GM23338 (cell line): ENCODE results near the gene BPIFB2. TPM values are rescaled to one million over a fixed set of nuclear protein-coding genes. Genes with fewer than 3 reads are reported as not detected.

Experiments used
- ATAC-seq: fragments of 200-7000 bp; cut with Tn5 transposase; 3 replicates; pipeline ENCODE4 v1.9.1; 2020
- DNase-seq: peaks from one replicate; pipeline ENCODE4 v3.0.0-alpha.2; 2015; ENCODE audit warnings: low spot score
- H2AFZ ChIP-seq: fragments of 200-600 bp; sonication (generic); 2 replicates; pipeline ENCODE4 v1.8.0; 2016; ENCODE audit warnings: antibody characterized with exemption, mild to moderate bottlenecking, moderate library complexity
- H3F3A ChIP-seq: fragments of 200-600 bp; sonication (generic); replicated peaks from 2 replicates; pipeline ENCODE4 v1.8.0; 2017; ENCODE audit warnings: antibody characterized with exemption, mixed run types, low read depth
- H3K27ac ChIP-seq: fragments of 200-600 bp; sonication (generic); 2 replicates; pipeline ENCODE4 v1.6.1; 2016; ENCODE audit warnings: low read depth
- H3K27me3 ChIP-seq: fragments of 200-600 bp; sonication (generic); 2 replicates; pipeline ENCODE4 v1.8.0; 2016; ENCODE audit warnings: mild to moderate bottlenecking, mixed run types, moderate library complexity; ENCODE audit not compliant: insufficient read depth
- H3K36me3 ChIP-seq: fragments of 200-600 bp; sonication (generic); 2 replicates; pipeline ENCODE4 v1.8.0; 2016; ENCODE audit warnings: mild to moderate bottlenecking; ENCODE audit not compliant: insufficient read depth
- H3K4me1 ChIP-seq: fragments of 200-600 bp; sonication (generic); 2 replicates; pipeline ENCODE4 v1.8.0; 2016; ENCODE audit warnings: mild to moderate bottlenecking, moderate library complexity; ENCODE audit not compliant: insufficient read depth
- H3K4me2 ChIP-seq: fragments of 200-600 bp; sonication (generic); 2 replicates; pipeline ENCODE4 v1.7.1; 2017; ENCODE audit warnings: mixed run types
- H3K4me3 ChIP-seq: fragments of 200-600 bp; sonication (generic); 2 replicates; pipeline ENCODE4 v1.6.1; 2016; ENCODE audit warnings: mixed run types
- H3K79me2 ChIP-seq: fragments of 200-600 bp; sonication (generic); replicated peaks from 2 replicates; pipeline ENCODE4 v1.8.0; 2017; ENCODE audit warnings: mild to moderate bottlenecking; ENCODE audit not compliant: insufficient read depth
- H3K9me2 ChIP-seq: fragments of 200-600 bp; sonication (generic); 2 replicates; pipeline ENCODE4 v1.8.0; 2017; ENCODE audit not compliant: insufficient read depth
- H4K20me1 ChIP-seq: fragments of 200-600 bp; sonication (generic); replicated peaks from 2 replicates; pipeline ENCODE4 v1.8.0; 2017; ENCODE audit warnings: mild to moderate bottlenecking; ENCODE audit not compliant: insufficient read depth
- H3K27ac Mint-ChIP-seq: 2 replicates; pipeline ENCODE4 v1.8.0; 2020; ENCODE audit warnings: inconsistent platforms, mild to moderate bottlenecking, moderate library complexity, mixed read lengths
- H3K27me3 Mint-ChIP-seq: 3 replicates; pipeline ENCODE4 v1.8.0; 2022; ENCODE audit warnings: low read depth, mild to moderate bottlenecking, moderate library complexity, mixed read lengths, inconsistent platforms; ENCODE audit not compliant: insufficient read depth, poor library complexity
- H3K36me3 Mint-ChIP-seq: 3 replicates; pipeline ENCODE4 v1.8.0; 2021; ENCODE audit warnings: low read depth, mild to moderate bottlenecking, inconsistent platforms, moderate library complexity, mixed read lengths
- H3K4me1 Mint-ChIP-seq: 3 replicates; pipeline ENCODE4 v1.8.0; 2020; ENCODE audit warnings: mild to moderate bottlenecking, inconsistent platforms, mixed read lengths
- H3K4me3 Mint-ChIP-seq: 3 replicates; pipeline ENCODE4 v1.8.0; 2021; ENCODE audit warnings: moderate library complexity, mild to moderate bottlenecking, inconsistent platforms, mixed read lengths
- H3K9me3 Mint-ChIP-seq: 3 replicates; pipeline ENCODE4 v1.8.0; 2020; ENCODE audit warnings: moderate library complexity, mild to moderate bottlenecking, inconsistent platforms, mixed read lengths
- CREB1 ChIP-seq: fragments of 250-450 bp; sonication (Bioruptor Pico); IDR thresholded peaks from 2 replicates; pipeline ENCODE4 v1.5.0; 2020; ENCODE audit warnings: low read depth, mild to moderate bottlenecking, moderate library complexity
- EZH2 ChIP-seq: fragments of 200-600 bp; sonication (generic); IDR thresholded peaks from one replicate; pipeline ENCODE4 v1.8.0; 2017; ENCODE audit warnings: antibody characterized with exemption, mild to moderate bottlenecking, low read depth; ENCODE audit not compliant: unreplicated experiment
- EZH2phosphoT487 ChIP-seq: fragments of 200-600 bp; sonication (generic); IDR thresholded peaks from one replicate; pipeline ENCODE4 v1.8.1; 2018; ENCODE audit warnings: antibody characterized with exemption; ENCODE audit not compliant: unreplicated experiment
- JUNB ChIP-seq: IDR thresholded peaks from one replicate; pipeline ENCODE4 v1.6.1; 2016; ENCODE audit warnings: antibody characterized with exemption; ENCODE audit not compliant: unreplicated experiment
- NANOG ChIP-seq: IDR thresholded peaks from 2 replicates; pipeline ENCODE4 v1.6.1; 2016; ENCODE audit warnings: antibody characterized with exemption, borderline replicate concordance
- POLR2AphosphoS5 ChIP-seq: IDR thresholded peaks from 2 replicates; pipeline ENCODE4 v1.6.1; 2016; ENCODE audit warnings: antibody characterized with exemption, low read depth
- STAT1 ChIP-seq: IDR thresholded peaks from one replicate; pipeline ENCODE4 v1.6.1; 2016; ENCODE audit warnings: antibody characterized with exemption; ENCODE audit not compliant: unreplicated experiment
- ZNF114 ChIP-seq: fragments of 250-450 bp; sonication (Bioruptor Pico); IDR thresholded peaks from 2 replicates; pipeline ENCODE4 v1.5.0; 2020; ENCODE audit warnings: mild to moderate bottlenecking, moderate library complexity
- ZNF331 ChIP-seq: fragments of 250-450 bp; sonication (Bioruptor Pico); IDR thresholded peaks from 2 replicates; pipeline ENCODE4 v1.5.0; 2020; ENCODE audit warnings: low read depth, mild to moderate bottlenecking, moderate library complexity
- polyA plus RNA-seq: library from polyadenylated mRNA; unstranded; fragments of >200 nt; fragmentation: Nextera tagmentation; extraction: Ambion mirVana; gene quantifications from 2 replicates; pipeline ENCODE4 v1.2.1, GENCODE V29; 2016
- total RNA-seq: library from RNA; depleted of rRNA; stranded (reverse); fragments of >200 nt; shearing (Covaris generic); gene quantifications from 2 replicates; pipeline ENCODE4 v1.2.3, GENCODE V29; 2014
- TF ChIP-seq, protein P1 (sequence below): IDR thresholded peaks from 2 replicates; pipeline ENCODE4 v1.6.1; 2016; ENCODE audit warnings: antibody characterized with exemption
- TF ChIP-seq, protein P2 (sequence below), 2 experiments: fragments of 200-600 bp in 1 of 2; sonication (generic) in 1 of 2; conservative IDR thresholded peaks; 2 replicates each; pipeline versions ENCODE4 v1.5.1 to v1.6.1; 2016 to 2017; ENCODE audit warnings: antibody characterized with exemption in 2 of 2, low read depth in 2 of 2, mild to moderate bottlenecking in 2 of 2, moderate library complexity in 1 of 2
- TF ChIP-seq, protein P3 (sequence below): fragments of 250-450 bp; sonication (Bioruptor Pico); IDR thresholded peaks from 2 replicates; pipeline ENCODE4 v1.5.0; 2020; ENCODE audit warnings: mild to moderate bottlenecking, moderate library complexity
- TF ChIP-seq, protein P4 (sequence below): IDR thresholded peaks from one replicate; pipeline ENCODE4 v1.6.1; 2018; ENCODE audit warnings: antibody characterized with exemption; ENCODE audit not compliant: unreplicated experiment

Gene BPIFB2
- total and polyA plus RNA-seq, 2 experiments from 2014 or later: not detected

DNA sequence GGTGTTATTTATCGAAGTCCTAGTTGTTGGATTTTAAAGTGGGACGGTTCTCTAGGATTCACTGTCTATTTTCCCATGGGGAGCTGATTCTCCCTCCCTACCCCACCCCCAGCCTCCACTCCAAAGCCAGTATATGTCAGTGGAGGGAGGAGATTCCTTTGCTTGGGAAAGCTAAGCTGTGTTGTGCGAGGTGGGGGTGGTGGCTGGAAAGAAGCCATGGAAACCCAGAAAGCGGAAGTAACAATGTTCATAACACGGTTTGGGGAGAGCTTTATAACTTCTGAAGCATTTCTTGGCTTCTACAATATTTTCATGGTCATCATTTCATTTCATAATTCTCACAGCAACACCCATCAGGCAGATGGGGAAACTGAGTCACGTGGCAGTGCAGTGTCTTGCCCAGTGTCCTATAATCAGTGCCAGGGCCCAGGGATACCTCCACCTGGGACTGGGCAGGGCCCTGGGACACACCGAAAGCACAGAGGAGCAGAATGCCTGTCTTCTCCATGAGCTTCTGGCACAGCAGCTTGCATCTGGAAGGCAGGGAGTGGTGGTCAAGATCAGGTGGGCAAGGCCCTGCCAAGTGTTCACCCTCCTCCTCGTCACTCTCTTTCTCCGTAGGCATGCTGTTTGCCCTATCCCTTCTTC, 7.8 kb upstream of the BPIFB2 start:
- no peak for DNase-seq
- H2AFZ ChIP-seq: no peak overlapping the region
- no peaks in the 10 kb centered on the region for H3K9me3 Mint-ChIP-seq
- H3K27ac ChIP-seq: no peak overlapping the region
- no peaks in the 10 kb centered on the region for H3K36me3 ChIP-seq
- no peaks in the 10 kb centered on the region; the same call in 1 of the 2 replicates for H3K9me2 ChIP-seq
- H3K36me3 Mint-ChIP-seq: no peaks in the 10 kb centered on the region
- no peaks in the 10 kb centered on the region for H3K4me1 ChIP-seq
- H3K4me2 ChIP-seq: no peak overlapping the region
- H3K27ac Mint-ChIP-seq: no peak overlapping the region
- no peak overlapping the region for H3K4me3 Mint-ChIP-seq
- TF ChIP-seq ZNF331 (no peak), STAT1 (no peak), EZH2 (no peak), ZNF114 (CRISPR knock-in tag) (no peak), CREB1 (CRISPR knock-in tag) (no peak), EZH2phosphoT487 (no peak), NANOG (no peak), POLR2AphosphoS5 (no peak), JUNB (no peak)
- TF ChIP-seq, protein P1, sequence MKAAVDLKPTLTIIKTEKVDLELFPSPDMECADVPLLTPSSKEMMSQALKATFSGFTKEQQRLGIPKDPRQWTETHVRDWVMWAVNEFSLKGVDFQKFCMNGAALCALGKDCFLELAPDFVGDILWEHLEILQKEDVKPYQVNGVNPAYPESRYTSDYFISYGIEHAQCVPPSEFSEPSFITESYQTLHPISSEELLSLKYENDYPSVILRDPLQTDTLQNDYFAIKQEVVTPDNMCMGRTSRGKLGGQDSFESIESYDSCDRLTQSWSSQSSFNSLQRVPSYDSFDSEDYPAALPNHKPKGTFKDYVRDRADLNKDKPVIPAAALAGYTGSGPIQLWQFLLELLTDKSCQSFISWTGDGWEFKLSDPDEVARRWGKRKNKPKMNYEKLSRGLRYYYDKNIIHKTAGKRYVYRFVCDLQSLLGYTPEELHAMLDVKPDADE: no peak
- TF ChIP-seq, protein P2, sequence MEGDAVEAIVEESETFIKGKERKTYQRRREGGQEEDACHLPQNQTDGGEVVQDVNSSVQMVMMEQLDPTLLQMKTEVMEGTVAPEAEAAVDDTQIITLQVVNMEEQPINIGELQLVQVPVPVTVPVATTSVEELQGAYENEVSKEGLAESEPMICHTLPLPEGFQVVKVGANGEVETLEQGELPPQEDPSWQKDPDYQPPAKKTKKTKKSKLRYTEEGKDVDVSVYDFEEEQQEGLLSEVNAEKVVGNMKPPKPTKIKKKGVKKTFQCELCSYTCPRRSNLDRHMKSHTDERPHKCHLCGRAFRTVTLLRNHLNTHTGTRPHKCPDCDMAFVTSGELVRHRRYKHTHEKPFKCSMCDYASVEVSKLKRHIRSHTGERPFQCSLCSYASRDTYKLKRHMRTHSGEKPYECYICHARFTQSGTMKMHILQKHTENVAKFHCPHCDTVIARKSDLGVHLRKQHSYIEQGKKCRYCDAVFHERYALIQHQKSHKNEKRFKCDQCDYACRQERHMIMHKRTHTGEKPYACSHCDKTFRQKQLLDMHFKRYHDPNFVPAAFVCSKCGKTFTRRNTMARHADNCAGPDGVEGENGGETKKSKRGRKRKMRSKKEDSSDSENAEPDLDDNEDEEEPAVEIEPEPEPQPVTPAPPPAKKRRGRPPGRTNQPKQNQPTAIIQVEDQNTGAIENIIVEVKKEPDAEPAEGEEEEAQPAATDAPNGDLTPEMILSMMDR (conservative IDR thresholded peaks at IDR 0.05; ENCODE audit: low read depth in 2 of 2): no peak
- TF ChIP-seq, protein P3, sequence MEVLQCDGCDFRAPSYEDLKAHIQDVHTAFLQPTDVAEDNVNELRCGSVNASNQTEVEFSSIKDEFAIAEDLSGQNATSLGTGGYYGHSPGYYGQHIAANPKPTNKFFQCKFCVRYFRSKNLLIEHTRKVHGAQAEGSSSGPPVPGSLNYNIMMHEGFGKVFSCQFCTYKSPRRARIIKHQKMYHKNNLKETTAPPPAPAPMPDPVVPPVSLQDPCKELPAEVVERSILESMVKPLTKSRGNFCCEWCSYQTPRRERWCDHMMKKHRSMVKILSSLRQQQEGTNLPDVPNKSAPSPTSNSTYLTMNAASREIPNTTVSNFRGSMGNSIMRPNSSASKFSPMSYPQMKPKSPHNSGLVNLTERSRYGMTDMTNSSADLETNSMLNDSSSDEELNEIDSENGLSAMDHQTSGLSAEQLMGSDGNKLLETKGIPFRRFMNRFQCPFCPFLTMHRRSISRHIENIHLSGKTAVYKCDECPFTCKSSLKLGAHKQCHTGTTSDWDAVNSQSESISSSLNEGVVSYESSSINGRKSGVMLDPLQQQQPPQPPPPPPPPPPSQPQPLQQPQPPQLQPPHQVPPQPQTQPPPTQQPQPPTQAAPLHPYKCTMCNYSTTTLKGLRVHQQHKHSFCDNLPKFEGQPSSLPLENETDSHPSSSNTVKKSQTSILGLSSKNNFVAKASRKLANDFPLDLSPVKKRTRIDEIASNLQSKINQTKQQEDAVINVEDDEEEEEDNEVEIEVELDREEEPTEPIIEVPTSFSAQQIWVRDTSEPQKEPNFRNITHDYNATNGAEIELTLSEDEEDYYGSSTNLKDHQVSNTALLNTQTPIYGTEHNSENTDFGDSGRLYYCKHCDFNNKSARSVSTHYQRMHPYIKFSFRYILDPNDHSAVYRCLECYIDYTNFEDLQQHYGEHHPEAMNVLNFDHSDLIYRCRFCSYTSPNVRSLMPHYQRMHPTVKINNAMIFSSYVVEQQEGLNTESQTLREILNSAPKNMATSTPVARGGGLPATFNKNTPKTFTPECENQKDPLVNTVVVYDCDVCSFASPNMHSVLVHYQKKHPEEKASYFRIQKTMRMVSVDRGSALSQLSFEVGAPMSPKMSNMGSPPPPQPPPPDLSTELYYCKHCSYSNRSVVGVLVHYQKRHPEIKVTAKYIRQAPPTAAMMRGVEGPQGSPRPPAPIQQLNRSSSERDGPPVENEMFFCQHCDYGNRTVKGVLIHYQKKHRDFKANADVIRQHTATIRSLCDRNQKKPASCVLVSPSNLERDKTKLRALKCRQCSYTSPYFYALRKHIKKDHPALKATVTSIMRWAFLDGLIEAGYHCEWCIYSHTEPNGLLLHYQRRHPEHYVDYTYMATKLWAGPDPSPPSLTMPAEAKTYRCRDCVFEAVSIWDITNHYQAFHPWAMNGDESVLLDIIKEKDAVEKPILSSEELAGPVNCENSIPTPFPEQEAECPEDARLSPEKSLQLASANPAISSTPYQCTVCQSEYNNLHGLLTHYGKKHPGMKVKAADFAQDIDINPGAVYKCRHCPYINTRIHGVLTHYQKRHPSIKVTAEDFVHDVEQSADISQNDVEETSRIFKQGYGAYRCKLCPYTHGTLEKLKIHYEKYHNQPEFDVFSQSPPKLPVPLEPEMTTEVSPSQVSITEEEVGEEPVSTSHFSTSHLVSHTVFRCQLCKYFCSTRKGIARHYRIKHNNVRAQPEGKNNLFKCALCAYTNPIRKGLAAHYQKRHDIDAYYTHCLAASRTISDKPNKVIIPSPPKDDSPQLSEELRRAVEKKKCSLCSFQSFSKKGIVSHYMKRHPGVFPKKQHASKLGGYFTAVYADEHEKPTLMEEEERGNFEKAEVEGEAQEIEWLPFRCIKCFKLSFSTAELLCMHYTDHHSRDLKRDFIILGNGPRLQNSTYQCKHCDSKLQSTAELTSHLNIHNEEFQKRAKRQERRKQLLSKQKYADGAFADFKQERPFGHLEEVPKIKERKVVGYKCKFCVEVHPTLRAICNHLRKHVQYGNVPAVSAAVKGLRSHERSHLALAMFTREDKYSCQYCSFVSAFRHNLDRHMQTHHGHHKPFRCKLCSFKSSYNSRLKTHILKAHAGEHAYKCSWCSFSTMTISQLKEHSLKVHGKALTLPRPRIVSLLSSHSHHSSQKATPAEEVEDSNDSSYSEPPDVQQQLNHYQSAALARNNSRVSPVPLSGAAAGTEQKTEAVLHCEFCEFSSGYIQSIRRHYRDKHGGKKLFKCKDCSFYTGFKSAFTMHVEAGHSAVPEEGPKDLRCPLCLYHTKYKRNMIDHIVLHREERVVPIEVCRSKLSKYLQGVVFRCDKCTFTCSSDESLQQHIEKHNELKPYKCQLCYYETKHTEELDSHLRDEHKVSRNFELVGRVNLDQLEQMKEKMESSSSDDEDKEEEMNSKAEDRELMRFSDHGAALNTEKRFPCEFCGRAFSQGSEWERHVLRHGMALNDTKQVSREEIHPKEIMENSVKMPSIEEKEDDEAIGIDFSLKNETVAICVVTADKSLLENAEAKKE (CRISPR knock-in tag): no peak
- TF ChIP-seq, protein P4, sequence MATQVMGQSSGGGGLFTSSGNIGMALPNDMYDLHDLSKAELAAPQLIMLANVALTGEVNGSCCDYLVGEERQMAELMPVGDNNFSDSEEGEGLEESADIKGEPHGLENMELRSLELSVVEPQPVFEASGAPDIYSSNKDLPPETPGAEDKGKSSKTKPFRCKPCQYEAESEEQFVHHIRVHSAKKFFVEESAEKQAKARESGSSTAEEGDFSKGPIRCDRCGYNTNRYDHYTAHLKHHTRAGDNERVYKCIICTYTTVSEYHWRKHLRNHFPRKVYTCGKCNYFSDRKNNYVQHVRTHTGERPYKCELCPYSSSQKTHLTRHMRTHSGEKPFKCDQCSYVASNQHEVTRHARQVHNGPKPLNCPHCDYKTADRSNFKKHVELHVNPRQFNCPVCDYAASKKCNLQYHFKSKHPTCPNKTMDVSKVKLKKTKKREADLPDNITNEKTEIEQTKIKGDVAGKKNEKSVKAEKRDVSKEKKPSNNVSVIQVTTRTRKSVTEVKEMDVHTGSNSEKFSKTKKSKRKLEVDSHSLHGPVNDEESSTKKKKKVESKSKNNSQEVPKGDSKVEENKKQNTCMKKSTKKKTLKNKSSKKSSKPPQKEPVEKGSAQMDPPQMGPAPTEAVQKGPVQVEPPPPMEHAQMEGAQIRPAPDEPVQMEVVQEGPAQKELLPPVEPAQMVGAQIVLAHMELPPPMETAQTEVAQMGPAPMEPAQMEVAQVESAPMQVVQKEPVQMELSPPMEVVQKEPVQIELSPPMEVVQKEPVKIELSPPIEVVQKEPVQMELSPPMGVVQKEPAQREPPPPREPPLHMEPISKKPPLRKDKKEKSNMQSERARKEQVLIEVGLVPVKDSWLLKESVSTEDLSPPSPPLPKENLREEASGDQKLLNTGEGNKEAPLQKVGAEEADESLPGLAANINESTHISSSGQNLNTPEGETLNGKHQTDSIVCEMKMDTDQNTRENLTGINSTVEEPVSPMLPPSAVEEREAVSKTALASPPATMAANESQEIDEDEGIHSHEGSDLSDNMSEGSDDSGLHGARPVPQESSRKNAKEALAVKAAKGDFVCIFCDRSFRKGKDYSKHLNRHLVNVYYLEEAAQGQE: no peak
- no peaks in the 10 kb centered on the region for H3K79me2 ChIP-seq
- H4K20me1 ChIP-seq: 0 out of 2 replicates have a peak, but pooled peaks cover 2% of the 10 kb centered on the region
- no peak for ATAC-seq
- H3K27me3 Mint-ChIP-seq: peaks cover 12% of the 10 kb centered on the region
- no peaks in the 10 kb centered on the region for H3K4me1 Mint-ChIP-seq
- no peaks in the 10 kb centered on the region for H3F3A ChIP-seq
- H3K27me3 ChIP-seq: no peaks in the 10 kb centered on the region
- no peak overlapping the region for H3K4me3 ChIP-seq
